GM21381 (cell line): Measurements from ENCODE around the gene S100A6.

ENCODE experiments used
- ATAC-seq: cut with Tn5 transposase; IDR thresholded peaks from one replicate; pipeline ENCODE4 v1.9.1; 2021; ENCODE audit warnings: mild to moderate bottlenecking, moderate library complexity; ENCODE audit not compliant: unreplicated experiment

Gene S100A6

DNA sequence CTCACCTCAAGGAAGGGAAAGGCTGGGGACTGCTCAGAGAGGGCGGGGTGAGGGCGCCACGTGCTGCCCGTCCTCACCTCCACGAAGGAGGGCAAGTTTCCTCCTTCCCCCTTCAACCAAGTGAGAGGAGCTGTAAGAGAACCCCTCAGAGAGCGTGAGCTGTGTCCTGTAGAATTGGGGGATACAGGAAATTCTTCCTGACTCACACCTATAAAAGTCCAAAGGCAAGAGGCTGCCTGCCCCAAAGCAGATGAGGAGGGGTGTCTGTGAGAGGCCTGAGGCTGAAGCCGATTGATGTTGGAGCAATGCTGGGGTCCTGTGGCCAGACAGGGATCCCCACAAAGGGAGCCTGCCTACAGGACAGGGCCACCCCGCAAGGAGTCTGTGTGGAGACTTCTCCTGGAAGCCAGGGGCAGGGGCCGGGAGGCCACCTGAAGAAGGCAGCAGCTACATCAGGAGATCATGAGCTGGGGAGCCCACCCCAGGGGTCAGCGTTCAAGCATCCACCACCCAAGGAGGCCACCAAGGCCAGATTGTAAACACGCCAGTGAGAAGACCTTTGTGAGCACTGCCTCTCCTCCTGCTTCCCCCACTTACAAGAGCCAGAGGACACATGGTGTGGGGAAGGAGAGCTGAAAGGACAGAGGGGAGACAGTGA is 27.7 kb downstream of the S100A6 start:
- ATAC-seq: no peak

DNA sequence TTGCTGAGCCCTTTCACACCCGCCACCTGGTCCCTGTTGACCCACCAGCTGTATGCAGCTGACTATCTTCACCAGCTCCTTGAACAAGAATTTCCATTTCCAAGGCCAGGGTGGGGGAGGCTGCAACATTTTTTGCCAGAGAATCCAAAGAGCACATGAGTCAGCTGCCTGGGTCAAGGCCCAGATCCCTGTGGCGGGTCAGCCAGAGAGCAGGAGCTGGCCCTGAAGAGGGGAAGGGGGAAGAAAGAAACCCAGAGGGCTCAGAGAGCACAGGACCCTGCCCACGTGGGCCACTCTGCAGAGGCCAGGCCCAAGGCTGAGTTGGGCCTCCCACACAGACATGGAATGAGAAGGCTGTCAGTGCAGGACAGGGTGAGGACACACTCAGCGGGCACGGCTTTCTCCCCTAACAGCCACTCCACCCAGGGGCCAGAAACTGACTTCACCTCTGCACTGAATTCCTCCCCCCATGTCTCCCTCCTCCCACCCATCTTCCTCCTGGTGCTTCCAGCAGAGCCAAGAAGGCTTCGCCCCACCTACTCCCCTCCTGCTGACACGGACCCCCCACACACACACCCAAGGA is 28.9 kb downstream of the S100A6 start:
- no peak for ATAC-seq

DNA sequence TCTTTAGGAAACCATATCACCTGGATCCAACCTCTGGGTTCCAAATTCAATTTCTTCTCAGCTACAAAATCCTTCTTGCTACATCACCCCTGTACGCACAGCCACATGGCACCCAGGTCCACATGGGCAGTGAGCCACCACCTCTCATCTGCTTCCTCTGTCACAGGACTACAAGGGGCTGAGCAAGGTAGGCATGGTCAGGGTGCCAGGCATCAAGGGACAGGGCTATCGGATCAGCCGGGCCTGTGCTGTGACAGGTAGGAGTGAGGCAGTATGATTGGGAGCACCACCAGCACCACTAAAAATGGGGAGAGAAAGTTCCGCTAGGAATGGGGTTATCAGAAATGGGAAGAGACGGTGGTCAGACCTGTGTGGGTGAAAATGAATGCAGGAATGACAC is 29.4 kb downstream of the S100A6 start:
- no peak for ATAC-seq

- no peak for ATAC-seq
Measured at GRCh38 chr1:153505576-153505975, 30.2 kb downstream of the S100A6 start.

DNA sequence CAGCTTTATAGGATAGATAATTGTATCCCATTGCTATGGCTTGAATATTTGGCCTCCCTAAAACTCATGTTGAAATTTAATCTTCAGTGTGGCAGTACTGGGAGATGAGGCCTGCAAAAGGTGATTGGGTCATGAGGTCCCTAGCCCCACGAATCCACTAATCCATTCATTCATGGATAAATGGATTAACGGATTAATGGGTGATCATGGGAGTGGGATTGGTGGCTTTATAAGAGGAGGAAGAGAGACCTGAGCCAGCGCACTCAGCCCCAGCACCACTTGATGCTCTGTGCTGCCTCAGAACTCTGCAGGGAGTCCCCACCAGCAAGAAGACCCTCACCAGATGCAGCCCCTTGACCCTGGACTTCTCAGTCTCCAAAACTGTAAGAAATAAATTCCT is 32.0 kb downstream of the S100A6 start:
- ATAC-seq: no peak

DNA sequence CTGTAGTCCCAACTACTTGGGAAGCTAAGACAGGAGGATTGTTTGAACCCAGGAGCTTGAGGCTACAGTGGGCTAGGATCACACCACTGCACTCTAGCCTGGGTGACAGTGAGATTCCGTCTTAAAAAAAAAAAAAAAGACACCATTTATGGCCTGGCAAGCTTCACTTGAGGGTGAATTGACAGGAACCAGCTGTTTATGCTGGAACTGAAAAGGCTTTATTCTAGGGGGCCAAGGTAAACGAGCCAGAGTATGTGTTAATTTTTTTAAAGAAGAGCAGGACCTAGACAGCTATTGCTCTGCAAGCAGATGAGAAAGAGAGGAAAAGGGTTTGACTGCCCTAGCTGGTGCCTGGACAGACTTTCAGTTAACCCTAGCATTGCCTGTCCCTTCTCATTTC is 37.0 kb downstream of the S100A6 start:
- no peak for ATAC-seq

- no peak for ATAC-seq
Measured at GRCh38 chr1:153495536-153495935, 40.3 kb downstream of the S100A6 start.

- no peak for ATAC-seq
Measured at GRCh38 chr1:153494976-153495535, 40.7 kb downstream of the S100A6 start.

DNA sequence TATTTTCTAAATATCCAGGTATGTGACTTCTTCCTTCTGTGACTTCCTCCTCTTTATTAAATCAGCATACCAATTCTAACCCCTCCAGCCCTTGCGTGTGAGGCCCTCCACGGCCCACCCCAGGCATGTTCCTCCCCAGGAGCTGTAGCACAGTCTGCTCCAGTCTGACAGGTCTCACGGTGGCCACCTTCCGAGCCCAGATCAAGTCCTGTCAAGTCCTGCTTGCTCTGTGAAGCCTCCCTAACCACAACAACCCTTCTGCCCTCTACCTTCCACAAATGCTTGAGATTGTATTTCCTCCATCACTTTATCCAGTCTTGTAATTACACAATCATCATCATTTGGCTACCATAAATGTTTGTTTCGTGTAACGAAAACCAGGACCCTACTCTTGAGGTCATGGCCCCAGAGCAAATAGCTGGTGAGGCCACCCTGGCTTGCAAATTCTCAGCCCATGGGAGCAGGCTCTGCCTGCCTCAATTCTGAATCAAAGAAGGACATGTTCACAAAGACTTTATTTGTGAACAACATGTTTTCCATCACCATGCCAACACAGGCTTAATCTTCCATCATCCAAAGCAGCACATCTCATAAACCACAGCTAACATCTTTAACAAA is 42.3 kb downstream of the S100A6 start:
- no peak for ATAC-seq

DNA sequence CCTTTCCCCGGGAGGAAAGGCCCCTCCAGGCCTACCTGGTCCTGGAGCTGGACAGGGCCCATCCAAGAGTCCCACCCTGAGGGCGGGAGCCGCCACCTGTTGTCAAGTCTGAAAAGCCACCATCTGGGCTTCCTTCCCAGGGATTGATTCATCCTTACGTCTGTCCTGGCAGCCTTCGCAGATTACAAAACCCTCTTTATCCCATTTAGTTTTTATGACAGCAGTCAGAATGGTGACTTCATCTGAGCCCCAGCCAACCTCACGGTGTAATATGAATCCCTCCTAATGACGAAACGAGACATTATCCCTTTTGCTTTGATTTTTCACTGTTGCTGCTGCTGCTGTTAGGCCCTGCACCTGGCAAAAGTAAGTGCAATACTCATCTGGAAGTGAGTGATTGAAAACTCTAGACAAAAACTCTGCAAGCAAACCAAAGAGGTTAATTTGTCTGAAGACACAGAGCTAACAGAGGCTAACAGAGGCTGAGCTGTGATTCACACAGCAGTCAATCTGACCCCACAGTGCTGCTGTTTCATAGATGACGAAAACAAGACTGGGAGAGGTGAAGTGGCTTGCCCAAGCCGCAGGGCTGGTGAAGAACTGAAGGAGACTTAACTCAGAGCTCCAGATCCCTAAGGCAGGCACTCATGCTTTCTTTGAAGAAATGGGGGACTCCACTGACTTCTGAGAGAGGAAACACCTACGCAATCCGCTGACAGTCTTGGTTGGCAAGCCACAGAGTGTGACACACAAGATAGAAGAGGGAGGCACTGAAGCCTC is 45.3 kb downstream of the S100A6 start:
- no peak for ATAC-seq

DNA sequence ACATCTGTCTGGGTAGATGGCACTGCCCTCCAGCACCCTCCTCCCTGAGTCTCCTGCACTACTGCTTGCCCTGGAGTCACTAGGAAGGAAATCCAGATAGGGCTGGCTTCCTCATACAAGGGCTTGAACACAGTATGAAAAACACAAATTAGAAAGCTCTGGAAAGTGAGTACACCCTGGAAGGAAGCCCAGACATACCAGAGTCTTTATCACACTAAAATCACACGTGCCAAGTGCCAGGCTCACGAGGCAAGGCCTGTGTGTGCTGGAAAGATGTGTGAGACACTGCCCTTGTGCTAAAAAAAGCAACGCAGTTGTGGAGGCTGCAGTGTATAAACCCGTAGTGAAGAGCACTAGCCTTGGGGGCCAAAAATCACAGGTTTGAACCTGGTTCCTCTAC is 47.1 kb downstream of the S100A6 start:
- no peak for ATAC-seq

GRCh38 chr1:153487707-153488106 is 48.1 kb downstream of the S100A6 start:
- no peak for ATAC-seq

DNA sequence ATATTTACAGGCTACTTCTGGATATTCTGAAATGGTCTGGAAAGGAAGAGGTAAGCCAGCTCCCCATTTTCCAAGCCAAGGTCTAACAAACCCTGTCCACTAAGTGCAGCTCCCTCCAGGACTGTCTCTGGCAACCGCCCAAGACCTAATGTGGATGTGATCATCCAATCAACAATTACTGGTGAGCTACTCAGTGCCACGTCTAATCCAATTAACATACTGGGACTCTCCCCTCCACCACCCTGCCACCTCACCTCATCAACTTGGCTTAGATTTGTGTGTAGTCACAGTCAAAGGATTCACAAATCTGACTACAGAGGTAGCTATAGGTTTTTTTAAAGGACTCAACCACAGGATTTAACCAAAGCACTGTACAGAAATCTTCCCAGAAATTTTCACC is 49.9 kb downstream of the S100A6 start:
- no peak for ATAC-seq
